Thyroid gland (tissue), 4 donors: ENCODE results near the gene CLMN. TPM values are rescaled to one million over a fixed set of nuclear protein-coding genes. Genes with fewer than 3 reads are reported as not detected.

ENCODE experiments used
- DNase-seq, 2 donors: peaks; one replicate each; pipeline ENCODE4 v3.0.0-alpha.2; 2019
- H3K27ac ChIP-seq, 3 donors: fragments of 200-600 bp; sonication (generic); 1 replicate in 2 of 3; 2 replicates in 1 of 3; pipeline ENCODE4 v1.5.1; 2016 to 2019; ENCODE audit warnings: mild to moderate bottlenecking in 1 of 3, moderate library complexity in 1 of 3
- H3K27me3 ChIP-seq: fragments of 200-600 bp; sonication (generic); one replicate; pipeline ENCODE4 v1.5.1; 2019
- H3K36me3 ChIP-seq, 2 donors: fragments of 200-600 bp; sonication (generic); one replicate each; pipeline ENCODE4 v1.5.1; 2016 to 2019
- H3K4me1 ChIP-seq, 2 donors: fragments of 200-600 bp; sonication (generic); one replicate each; pipeline ENCODE4 v1.5.1; 2017 to 2019
- H3K4me3 ChIP-seq, 3 donors: fragments of 200-600 bp; sonication (generic); replicated peaks in 1 of 3; 1 replicate in 2 of 3; 2 replicates in 1 of 3; pipeline ENCODE4 v1.5.1; 2016; ENCODE audit warnings: mild to moderate bottlenecking in 1 of 3
- H3K9me3 ChIP-seq: fragments of 200-600 bp; sonication (generic); one replicate; pipeline ENCODE4 v1.5.1; 2017
- CTCF ChIP-seq, 6 experiments: fragments of 200-600 bp in 3 of 6; fragments of 450-650 bp in 3 of 6; sonication (generic) in 3 of 6; IDR thresholded peaks; one replicate each; pipeline ENCODE4 v1.5.1; 2016 to 2019; ENCODE audit warnings: antibody characterized with exemption in 6 of 6, mild to moderate bottlenecking in 2 of 6, inconsistent platforms in 1 of 6, moderate library complexity in 1 of 6
- POLR2A ChIP-seq, 2 donors: fragments of 450-650 bp; IDR thresholded peaks; one replicate each; pipeline ENCODE4 v1.6.1; 2017; ENCODE audit warnings: antibody characterized with exemption in 2 of 2, mild to moderate bottlenecking in 2 of 2, moderate library complexity in 1 of 2
- WGBS, 2 donors: methylation state at CpG; one replicate each; pipeline ENCODE4 v1.1.5; 2017; 5-methylcytosine and 5-hydroxymethylcytosine counted together
- intact Hi-C: fragments of 100-400 bp; cut with DNase I; formaldehyde crosslinking; loops from one replicate; pipeline ENCODE4 v1.15.1; 2023
- microRNA-seq: library from miRNA; unstranded; fragments of <30 nt; microRNA quantifications from one replicate; pipeline ENCODE4, GENCODE V29; 2016
- small RNA-seq: library from RNA; depleted of rRNA; stranded (forward); fragments of <200 nt; gene quantifications from one replicate; pipeline ENCODE3, GENCODE V24; 2016
- total RNA-seq, 4 donors: library from RNA; depleted of rRNA; stranded (reverse); fragments of >200 nt; gene quantifications; one replicate each; pipeline ENCODE4 v1.2.3, GENCODE V29; 2016

Gene CLMN
- total RNA-seq, 4 donors from 2014 or later = 15.3 to 29.9 (median 17.8) TPM

DNA sequence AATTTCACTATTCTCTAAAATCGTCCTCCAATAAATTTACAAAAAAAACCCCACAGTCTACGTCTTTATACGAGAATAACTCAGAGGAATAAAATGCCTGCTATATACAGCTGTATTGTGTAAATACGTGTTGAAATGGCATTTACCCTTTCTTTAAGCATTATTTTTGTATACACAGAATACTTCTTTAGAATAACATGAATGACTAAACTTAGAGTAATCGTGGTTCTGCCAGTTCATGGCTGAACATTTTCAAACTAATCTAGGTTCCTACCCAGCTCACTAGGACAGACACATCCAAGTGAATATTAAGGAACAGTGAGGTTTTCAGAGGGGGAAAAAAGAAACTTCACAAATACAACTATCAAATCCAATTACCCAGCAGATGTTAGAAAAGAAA, 186.9 kb downstream of the CLMN start:
- no peaks in the 10 kb centered on the region for H3K9me3 ChIP-seq
- peaks cover 0 to 8% of the 10 kb centered on the region in 2 donors for H3K36me3 ChIP-seq
- intact Hi-C loops = no loop called here
- no peak overlapping the region for H3K27ac ChIP-seq
- TF ChIP-seq CTCF (IDR thresholded peaks at IDR 0.05) (no peak), POLR2A (IDR thresholded peaks at IDR 0.05) (no peak)
- no peak for DNase-seq
- peaks cover 16 to 17% of the 10 kb centered on the region in 2 donors for H3K4me1 ChIP-seq
- H3K4me3 ChIP-seq = no peak overlapping the region
- WGBS, 2 donors = 90% methylated on average over 5 of the region's 5 CpGs
- no peaks in the 10 kb centered on the region for H3K27me3 ChIP-seq

Small RNA genes lying within 50 kb of the gene (microRNA-seq; reads per million reads assigned to microRNA genes)
- 2.6 reads per million for gene MIR3173

Small RNA genes lying within 50 kb of the gene (small RNA-seq; reads per million reads assigned to genes)
- not detected for gene MIR3173

Other genes with a start within 250 kb of the CLMN start
- gene DICER1, start 162.4 kb downstream of the CLMN start, total RNA-seq = 10 to 100 TPM; 66.5 to 96.8 (median 78.8) TPM
- gene SYNE3, start 196.7 kb upstream of the CLMN start, total RNA-seq = 10 to 100 TPM in 3 of 4 donors, 1 to 10 TPM in 1; 9.7 to 21.9 (median 17.6) TPM
- gene GLRX5, start 215.1 kb upstream of the CLMN start, total RNA-seq = 10 to 100 TPM; 33.9 to 64.1 (median 41.3) TPM